ENCODE results near the gene KIF1A.
A peak's percentile ranks its signal among the peaks of the same experiment; 100 is the strongest.

The KIF1A gene

GRCh38 chr2:240795916-240796510 lies 24.0 kb downstream of the KIF1A start:
- H3K27me3 ChIP-seq (ENCODE audit: control insufficient read depth, insufficient read depth, low read length): no peaks in the 10 kb centered on the region
- no peak overlapping the region for H3K9ac ChIP-seq (ENCODE audit: low read depth, low read length)
- H3K4me3 ChIP-seq (ENCODE audit: low read depth, low read length): no peak overlapping the region

GRCh38 chr2:240795454-240795853 lies 24.6 kb downstream of the KIF1A start:
- Histone ChIP-seq H3K9ac (ENCODE audit: low read depth, low read length) (no peak overlapping the region), H3K4me3 (ENCODE audit: low read depth, low read length) (no peak overlapping the region), H3K36me3 (ENCODE audit: control insufficient read depth, insufficient read depth, low read length) (peaks cover 71% of the 10 kb centered on the region), H3K9me3 (ENCODE audit: control insufficient read depth, insufficient read depth, low read length) (no peaks in the 10 kb centered on the region), H3K27ac (ENCODE audit: low read depth, low read length) (no peak overlapping the region), H3K27me3 (ENCODE audit: control insufficient read depth, insufficient read depth, low read length) (no peaks in the 10 kb centered on the region), H3K4me1 (ENCODE audit: control insufficient read depth, insufficient read depth, low read length) (peaks cover 4% of the 10 kb centered on the region; the same call in 1 of the 2 replicates)

More at GRCh38 chr2:240795916-240796510, 24.0 kb downstream of the KIF1A start:
- Histone ChIP-seq H3K36me3 (ENCODE audit: control insufficient read depth, insufficient read depth, low read length) (peaks cover 65% of the 10 kb centered on the region), H3K27ac (ENCODE audit: low read depth, low read length) (no peak overlapping the region), H3K9me3 (ENCODE audit: control insufficient read depth, insufficient read depth, low read length) (no peaks in the 10 kb centered on the region), H3K4me1 (ENCODE audit: control insufficient read depth, insufficient read depth, low read length) (peaks cover 4% of the 10 kb centered on the region; the same call in 1 of the 2 replicates)

DNA sequence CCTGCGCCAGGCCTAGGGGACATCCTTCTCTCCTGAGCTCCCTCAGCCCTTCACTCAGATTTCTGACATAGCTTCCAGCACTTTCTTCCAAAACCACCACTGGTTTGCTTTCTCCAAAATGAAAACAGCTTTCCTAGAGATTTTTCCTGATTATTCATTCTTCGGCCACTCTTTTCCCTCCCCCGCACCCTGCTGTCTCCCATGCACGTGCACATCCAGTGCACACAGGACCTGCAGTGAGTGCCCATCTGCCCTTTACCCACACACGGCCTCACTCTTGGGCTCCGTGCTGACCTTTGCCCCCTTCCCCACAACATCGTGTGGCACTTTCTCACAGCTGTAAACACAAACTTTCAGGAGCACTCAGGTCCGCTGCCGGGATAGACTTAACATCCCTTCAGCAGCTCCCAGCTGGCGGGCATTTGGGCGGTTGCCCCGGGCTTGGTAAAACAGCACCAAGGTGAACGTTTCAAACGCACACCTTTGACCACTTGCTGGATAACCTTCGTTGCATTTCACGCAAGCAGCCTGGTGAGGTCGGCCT lies 25.8 kb downstream of the KIF1A start:
- Histone ChIP-seq H3K4me3 (ENCODE audit: low read depth, low read length) (no peak overlapping the region), H3K4me1 (ENCODE audit: control insufficient read depth, insufficient read depth, low read length) (peaks cover 4% of the 10 kb centered on the region; the same call in 1 of the 2 replicates), H3K9me3 (ENCODE audit: control insufficient read depth, insufficient read depth, low read length) (no peaks in the 10 kb centered on the region), H3K9ac (ENCODE audit: low read depth, low read length) (no peak overlapping the region), H3K36me3 (ENCODE audit: control insufficient read depth, insufficient read depth, low read length) (peaks cover 77% of the 10 kb centered on the region), H3K27me3 (ENCODE audit: control insufficient read depth, insufficient read depth, low read length) (no peaks in the 10 kb centered on the region), H3K27ac (ENCODE audit: low read depth, low read length) (no peak overlapping the region)

DNA sequence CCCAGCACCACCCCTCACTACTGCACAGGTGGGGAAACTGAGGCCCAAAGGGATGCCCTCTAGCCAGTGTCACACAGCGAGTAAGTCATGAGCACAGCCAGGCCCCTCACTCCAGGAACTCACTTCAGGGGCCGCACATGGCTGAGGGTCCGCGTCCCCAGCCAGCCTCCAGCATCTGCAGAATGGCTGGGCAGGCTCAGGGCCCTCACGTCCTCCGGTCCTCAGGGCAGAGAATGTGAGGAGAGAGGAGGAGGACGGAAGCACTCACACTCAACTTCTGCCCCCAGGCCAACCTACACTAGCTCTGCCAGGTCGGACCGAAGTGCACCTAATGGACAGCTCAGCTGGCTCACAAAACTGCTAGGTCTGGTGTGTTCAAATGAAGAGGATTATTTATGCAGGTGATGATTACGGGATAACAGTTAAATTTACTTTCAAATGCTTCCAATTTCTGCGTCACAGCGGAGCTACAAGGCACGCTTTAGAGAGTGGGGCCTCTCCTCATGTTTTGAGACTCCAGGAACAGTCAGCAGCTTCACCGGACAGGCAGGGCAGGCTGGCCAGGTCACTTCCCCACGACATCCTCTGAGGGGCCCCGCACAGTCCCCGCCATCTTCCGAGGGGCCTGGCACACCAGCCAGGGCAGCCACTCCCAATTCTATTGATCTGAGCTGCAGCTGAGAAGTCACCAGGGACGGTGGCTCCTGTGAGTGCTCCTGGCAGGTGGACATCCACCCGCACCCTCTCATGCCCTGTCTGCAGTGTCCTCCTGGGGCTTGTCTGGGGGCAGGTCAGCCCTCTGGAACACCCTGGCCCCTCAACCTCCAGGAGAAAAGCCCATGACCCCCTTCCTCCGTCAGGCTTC lies 26.5 kb downstream of the KIF1A start:
- H3K27me3 ChIP-seq (ENCODE audit: control insufficient read depth, insufficient read depth, low read length): no peaks in the 10 kb centered on the region
- H3K27ac ChIP-seq (ENCODE audit: low read depth, low read length): no peak overlapping the region
- no peak overlapping the region for H3K4me3 ChIP-seq (ENCODE audit: low read depth, low read length)
- peaks cover 78% of the 10 kb centered on the region for H3K36me3 ChIP-seq (ENCODE audit: control insufficient read depth, insufficient read depth, low read length)
- H3K9me3 ChIP-seq (ENCODE audit: control insufficient read depth, insufficient read depth, low read length): no peaks in the 10 kb centered on the region
- peaks cover 4% of the 10 kb centered on the region; the same call in 1 of the 2 replicates for H3K4me1 ChIP-seq (ENCODE audit: control insufficient read depth, insufficient read depth, low read length)
- H3K9ac ChIP-seq (ENCODE audit: low read depth, low read length): no peak overlapping the region

DNA sequence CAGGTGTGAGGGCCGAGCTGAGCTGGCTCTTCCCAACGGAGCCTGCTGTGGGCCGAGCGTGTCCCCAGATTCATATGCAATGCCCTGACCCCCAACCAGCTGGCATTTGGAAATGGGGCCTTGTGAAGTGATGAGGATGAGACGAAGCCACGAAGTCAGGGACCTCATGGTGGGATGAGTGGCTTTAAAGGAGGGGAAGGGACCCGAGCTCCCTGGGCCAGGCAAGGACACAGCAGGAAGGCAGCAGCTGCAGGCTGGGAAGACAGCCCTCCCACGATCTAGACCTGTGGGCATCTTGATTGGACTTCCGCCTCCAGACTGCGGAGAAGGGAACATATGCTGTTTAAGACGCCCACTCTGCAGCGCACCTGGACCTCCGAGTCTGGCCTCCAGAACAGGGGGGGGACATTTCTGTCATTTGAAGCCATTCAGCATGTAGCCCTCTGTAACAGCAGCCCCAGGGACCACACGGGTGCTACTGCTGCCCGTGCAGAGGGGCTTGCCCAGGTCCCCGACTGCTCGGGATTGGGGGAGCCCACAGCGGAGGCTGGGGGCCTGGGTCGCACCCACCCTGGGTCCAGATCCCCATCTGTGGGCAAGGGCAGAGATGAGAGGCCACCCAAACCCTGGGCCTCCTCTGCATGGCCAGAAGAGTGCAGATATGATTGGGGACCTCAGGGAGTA lies 27.2 kb downstream of the KIF1A start:
- Histone ChIP-seq H3K4me3 (ENCODE audit: low read depth, low read length) (no peak overlapping the region), H3K36me3 (ENCODE audit: control insufficient read depth, insufficient read depth, low read length) (peaks cover 78% of the 10 kb centered on the region), H3K4me1 (ENCODE audit: control insufficient read depth, insufficient read depth, low read length) (peaks cover 4% of the 10 kb centered on the region; the same call in 1 of the 2 replicates), H3K27ac (ENCODE audit: low read depth, low read length) (no peak overlapping the region), H3K9me3 (ENCODE audit: control insufficient read depth, insufficient read depth, low read length) (no peaks in the 10 kb centered on the region), H3K9ac (ENCODE audit: low read depth, low read length) (no peak overlapping the region), H3K27me3 (ENCODE audit: control insufficient read depth, insufficient read depth, low read length) (no peaks in the 10 kb centered on the region)

- H3K36me3 ChIP-seq (ENCODE audit: control insufficient read depth, insufficient read depth, low read length): peaks cover 78% of the 10 kb centered on the region
- H3K9me3 ChIP-seq (ENCODE audit: control insufficient read depth, insufficient read depth, low read length): no peaks in the 10 kb centered on the region
- H3K27ac ChIP-seq (ENCODE audit: low read depth, low read length): peak overlapping the region; percentile 20
- no peak overlapping the region for H3K4me3 ChIP-seq (ENCODE audit: low read depth, low read length)
- peaks cover 4% of the 10 kb centered on the region; the same call in 1 of the 2 replicates for H3K4me1 ChIP-seq (ENCODE audit: control insufficient read depth, insufficient read depth, low read length)
- no peaks in the 10 kb centered on the region for H3K27me3 ChIP-seq (ENCODE audit: control insufficient read depth, insufficient read depth, low read length)
- H3K9ac ChIP-seq (ENCODE audit: low read depth, low read length): no peak overlapping the region
Observed at GRCh38 chr2:240791821-240792628, 28.0 kb downstream of the KIF1A start.

- Histone ChIP-seq H3K4me1 (ENCODE audit: control insufficient read depth, insufficient read depth, low read length) (peaks cover 4% of the 10 kb centered on the region; the same call in 1 of the 2 replicates), H3K27me3 (ENCODE audit: control insufficient read depth, insufficient read depth, low read length) (no peaks in the 10 kb centered on the region), H3K27ac (ENCODE audit: low read depth, low read length) (no peak overlapping the region), H3K4me3 (ENCODE audit: low read depth, low read length) (no peak overlapping the region), H3K9me3 (ENCODE audit: control insufficient read depth, insufficient read depth, low read length) (no peaks in the 10 kb centered on the region), H3K9ac (ENCODE audit: low read depth, low read length) (no peak overlapping the region), H3K36me3 (ENCODE audit: control insufficient read depth, insufficient read depth, low read length) (peaks cover 78% of the 10 kb centered on the region)
Observed at GRCh38 chr2:240791221-240791800, 28.7 kb downstream of the KIF1A start.

DNA sequence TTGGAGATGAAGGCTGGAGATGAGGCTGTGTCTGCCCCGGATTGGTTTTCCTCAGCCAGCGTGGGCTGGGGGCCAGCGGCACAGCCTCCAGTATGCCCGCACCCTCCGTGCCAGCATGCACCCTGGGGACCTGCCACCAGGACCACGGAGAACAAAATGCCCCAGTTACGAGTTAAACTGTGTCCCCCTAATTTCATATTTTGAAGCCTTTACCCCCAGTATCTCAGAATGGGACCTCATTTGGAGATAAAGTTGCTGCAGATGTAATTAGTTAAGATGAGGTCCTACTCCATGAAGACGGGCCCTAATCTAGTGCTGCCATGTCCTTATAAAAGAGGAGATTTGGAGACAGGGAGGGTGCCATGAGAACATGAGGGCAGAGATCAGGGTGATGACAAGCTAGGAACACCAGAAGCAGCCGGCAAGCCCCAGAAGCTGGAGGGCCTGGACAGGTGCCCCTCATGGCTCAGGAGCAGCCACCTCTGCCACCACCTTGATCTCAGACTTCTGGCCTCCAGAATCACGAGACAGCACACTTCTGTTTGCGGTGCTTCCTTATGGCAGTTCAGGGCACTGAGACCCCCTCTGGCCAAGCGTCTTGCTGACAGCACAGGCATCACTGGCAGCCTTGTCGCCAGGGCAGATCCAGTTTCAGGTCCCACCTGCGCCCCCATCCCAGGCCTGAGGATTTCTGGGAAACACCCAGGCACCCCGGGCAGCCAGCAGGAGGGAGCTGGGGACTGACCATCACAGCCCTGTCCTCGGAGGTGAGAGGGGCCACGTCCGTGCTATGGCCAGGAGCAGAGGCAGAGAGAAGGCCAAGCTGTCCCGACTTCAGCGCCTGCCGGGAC lies 29.4 kb downstream of the KIF1A start:
- Histone ChIP-seq H3K4me1 (ENCODE audit: control insufficient read depth, insufficient read depth, low read length) (peaks cover 4% of the 10 kb centered on the region; the same call in 1 of the 2 replicates), H3K27ac (ENCODE audit: low read depth, low read length) (no peak overlapping the region), H3K4me3 (ENCODE audit: low read depth, low read length) (no peak overlapping the region), H3K36me3 (ENCODE audit: control insufficient read depth, insufficient read depth, low read length) (peaks cover 78% of the 10 kb centered on the region), H3K9ac (ENCODE audit: low read depth, low read length) (no peak overlapping the region), H3K27me3 (ENCODE audit: control insufficient read depth, insufficient read depth, low read length) (no peaks in the 10 kb centered on the region), H3K9me3 (ENCODE audit: control insufficient read depth, insufficient read depth, low read length) (no peaks in the 10 kb centered on the region)

DNA sequence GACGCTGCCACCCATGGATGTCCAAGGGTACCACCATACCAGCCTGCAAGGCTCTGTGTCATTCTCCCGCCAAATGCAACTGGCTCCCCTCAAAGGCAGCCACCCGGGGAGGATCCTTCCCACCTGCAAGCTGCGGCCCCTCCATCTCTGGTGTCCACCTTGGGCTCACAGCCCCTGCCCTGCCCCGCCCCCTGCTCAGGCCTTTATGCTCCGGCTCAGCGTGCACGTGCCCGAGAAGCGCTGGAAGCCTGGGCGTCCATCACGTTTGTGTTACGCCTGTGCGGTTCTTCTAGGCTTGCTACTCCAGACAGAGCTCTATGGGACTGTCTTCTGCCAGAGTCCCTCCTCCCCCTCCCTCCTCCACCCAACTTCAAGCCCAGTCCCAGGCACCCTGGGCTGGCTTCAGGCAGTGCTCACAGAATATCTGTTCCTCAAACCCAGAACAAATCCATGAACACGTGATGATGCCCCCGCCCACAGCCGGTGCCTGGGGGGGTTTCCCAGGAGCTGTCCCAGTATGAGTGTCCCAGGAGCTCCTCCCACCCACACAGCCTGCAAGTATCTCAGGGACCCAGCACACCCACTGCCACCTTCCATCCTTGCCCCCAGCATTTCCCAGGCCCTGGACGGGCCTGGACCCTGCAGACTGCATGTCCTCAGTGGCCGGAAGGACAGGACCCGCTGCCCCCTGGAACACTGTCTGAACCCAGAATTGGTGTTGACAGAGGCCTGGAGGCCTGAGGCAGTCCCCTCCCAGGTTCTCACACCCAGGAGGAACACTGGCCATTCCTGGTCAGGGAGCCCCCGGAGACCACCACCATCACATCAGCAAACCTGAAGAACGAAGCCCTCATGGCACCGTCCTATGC lies 30.3 kb downstream of the KIF1A start:
- H3K36me3 ChIP-seq (ENCODE audit: control insufficient read depth, insufficient read depth, low read length): peaks cover 78% of the 10 kb centered on the region
- H3K4me3 ChIP-seq (ENCODE audit: low read depth, low read length): no peak overlapping the region
- H3K27ac ChIP-seq (ENCODE audit: low read depth, low read length): no peak overlapping the region
- no peaks in the 10 kb centered on the region for H3K9me3 ChIP-seq (ENCODE audit: control insufficient read depth, insufficient read depth, low read length)
- H3K4me1 ChIP-seq (ENCODE audit: control insufficient read depth, insufficient read depth, low read length): peaks cover 4% of the 10 kb centered on the region; the same call in 1 of the 2 replicates
- no peaks in the 10 kb centered on the region for H3K27me3 ChIP-seq (ENCODE audit: control insufficient read depth, insufficient read depth, low read length)
- no peak overlapping the region for H3K9ac ChIP-seq (ENCODE audit: low read depth, low read length)

Measured in HUES48 (cell line).